GM23338 (cell line): ENCODE results near the gene ATP6V1G3.

Experiments used
- CREB1 ChIP-seq: fragments of 250-450 bp; sonication (Bioruptor Pico); IDR thresholded peaks from 2 replicates; pipeline ENCODE4 v1.5.0; 2020; ENCODE audit warnings: low read depth, mild to moderate bottlenecking, moderate library complexity
- CTCF ChIP-seq, 2 experiments: fragments of 200-600 bp in 1 of 2; sonication (generic) in 1 of 2; conservative IDR thresholded peaks; 2 replicates each; pipeline versions ENCODE4 v1.5.1 to v1.6.1; 2016 to 2017; ENCODE audit warnings: antibody characterized with exemption in 2 of 2, low read depth in 2 of 2, mild to moderate bottlenecking in 2 of 2, moderate library complexity in 1 of 2
- EZH2 ChIP-seq: fragments of 200-600 bp; sonication (generic); IDR thresholded peaks from one replicate; pipeline ENCODE4 v1.8.0; 2017; ENCODE audit warnings: antibody characterized with exemption, mild to moderate bottlenecking, low read depth; ENCODE audit not compliant: unreplicated experiment
- EZH2phosphoT487 ChIP-seq: fragments of 200-600 bp; sonication (generic); IDR thresholded peaks from one replicate; pipeline ENCODE4 v1.8.1; 2018; ENCODE audit warnings: antibody characterized with exemption; ENCODE audit not compliant: unreplicated experiment
- JUNB ChIP-seq: IDR thresholded peaks from one replicate; pipeline ENCODE4 v1.6.1; 2016; ENCODE audit warnings: antibody characterized with exemption; ENCODE audit not compliant: unreplicated experiment
- POLR2AphosphoS5 ChIP-seq: IDR thresholded peaks from 2 replicates; pipeline ENCODE4 v1.6.1; 2016; ENCODE audit warnings: antibody characterized with exemption, low read depth
- REST ChIP-seq: IDR thresholded peaks from one replicate; pipeline ENCODE4 v1.6.1; 2018; ENCODE audit warnings: antibody characterized with exemption; ENCODE audit not compliant: unreplicated experiment
- STAT1 ChIP-seq: IDR thresholded peaks from one replicate; pipeline ENCODE4 v1.6.1; 2016; ENCODE audit warnings: antibody characterized with exemption; ENCODE audit not compliant: unreplicated experiment
- ZNF114 ChIP-seq: fragments of 250-450 bp; sonication (Bioruptor Pico); IDR thresholded peaks from 2 replicates; pipeline ENCODE4 v1.5.0; 2020; ENCODE audit warnings: mild to moderate bottlenecking, moderate library complexity
- ZNF331 ChIP-seq: fragments of 250-450 bp; sonication (Bioruptor Pico); IDR thresholded peaks from 2 replicates; pipeline ENCODE4 v1.5.0; 2020; ENCODE audit warnings: low read depth, mild to moderate bottlenecking, moderate library complexity
- ZNF462 ChIP-seq: fragments of 250-450 bp; sonication (Bioruptor Pico); IDR thresholded peaks from 2 replicates; pipeline ENCODE4 v1.5.0; 2020; ENCODE audit warnings: mild to moderate bottlenecking, moderate library complexity

GRCh38 chr1:198500096-198500495 lies 40.4 kb downstream of the ATP6V1G3 start:
- TF ChIP-seq EZH2phosphoT487 (no peak), CTCF (conservative IDR thresholded peaks at IDR 0.05; ENCODE audit: low read depth in 2 of 2) (no peak), EZH2 (no peak), CREB1 (CRISPR knock-in tag) (no peak), POLR2AphosphoS5 (no peak), ZNF331 (CRISPR knock-in tag) (no peak), REST (no peak), ZNF462 (CRISPR knock-in tag) (no peak), JUNB (no peak), ZNF114 (CRISPR knock-in tag) (no peak), STAT1 (no peak)
